NT2/D1 (cell line): ENCODE data around the gene TTC4.

ENCODE experiments used
- SUZ12 ChIP-seq: IDR thresholded peaks from 2 replicates; pipeline ENCODE4 v1.6.1; 2011; ENCODE audit not compliant: insufficient read length, insufficient read depth; ENCODE audit errors: extremely low read depth
- ZNF274 ChIP-seq: IDR thresholded peaks from 2 replicates; pipeline ENCODE4 v1.6.1; 2011; ENCODE audit warnings: mild to moderate bottlenecking, low read depth, low read length

- TF ChIP-seq ZNF274, result no peak
- no peak for TF ChIP-seq SUZ12
Measured at GRCh38 chr1:54683453-54683852, 32.2 kb upstream of the TTC4 start.
